OCI-LY1 (cell line): ENCODE measurements around the gene UTF1.

ENCODE experiments used
- H2AFZ ChIP-seq: fragments of 200-600 bp; sonication (generic), shearing (Covaris generic); 2 replicates; pipeline ENCODE4 v1.6.0; 2014; ENCODE audit warnings: antibody characterized with exemption, mild to moderate bottlenecking, low read length
- H3F3A ChIP-seq: fragments of 200-600 bp; sonication (generic), shearing (Covaris generic); 2 replicates; pipeline ENCODE4 v1.6.0; 2014; ENCODE audit warnings: mild to moderate bottlenecking, antibody characterized with exemption, low read length, moderate library complexity; ENCODE audit not compliant: insufficient read depth
- H3K27ac ChIP-seq: fragments of 200-600 bp; sonication (generic); 2 replicates; pipeline ENCODE4 v1.5.1; 2014; ENCODE audit warnings: low read length, mixed run types, mild to moderate bottlenecking, low read depth; ENCODE audit not compliant: poor library complexity, severe bottlenecking
- H3K27me3 ChIP-seq: fragments of 200-600 bp; sonication (generic); 2 replicates; pipeline ENCODE4 v1.6.0; 2014; ENCODE audit warnings: antibody characterized with exemption, mild to moderate bottlenecking, low read length, moderate library complexity; ENCODE audit not compliant: insufficient read depth
- H3K36me3 ChIP-seq: fragments of 200-600 bp; sonication (generic); 2 replicates; pipeline ENCODE4 v1.6.1; 2014; ENCODE audit warnings: mild to moderate bottlenecking, antibody characterized with exemption, low read length, moderate library complexity, mixed read lengths; ENCODE audit not compliant: insufficient read depth
- H3K4me1 ChIP-seq: fragments of 200-600 bp; sonication (generic); 2 replicates; pipeline ENCODE4 v1.5.1; 2014; ENCODE audit warnings: mild to moderate bottlenecking, low read length, moderate library complexity; ENCODE audit not compliant: insufficient read depth, severe bottlenecking
- H3K4me2 ChIP-seq: fragments of 200-600 bp; sonication (generic), shearing (Covaris generic); 2 replicates; pipeline ENCODE4 v1.6.1; 2014; ENCODE audit warnings: low read length
- H3K4me3 ChIP-seq: fragments of 200-600 bp; sonication (generic); 2 replicates; pipeline ENCODE4 v1.5.1; 2014; ENCODE audit warnings: low read length, low read depth, mild to moderate bottlenecking, mixed read lengths; ENCODE audit not compliant: poor library complexity, severe bottlenecking
- H3K79me2 ChIP-seq: fragments of 200-600 bp; shearing (Covaris generic); 2 replicates; pipeline ENCODE4 v1.6.1; 2016; ENCODE audit warnings: mixed run types, low read length, mixed read lengths; ENCODE audit not compliant: insufficient read depth
- H3K9ac ChIP-seq: fragments of 200-600 bp; sonication (generic), shearing (Covaris generic); 2 replicates; pipeline ENCODE4 v1.6.1; 2014; ENCODE audit warnings: mild to moderate bottlenecking, low read length, mixed read lengths
- H3K9me2 ChIP-seq: fragments of 200-600 bp; sonication (generic), shearing (Covaris generic); 2 replicates; pipeline ENCODE4 v1.6.1; 2014; ENCODE audit warnings: low read depth, mild to moderate bottlenecking, low read length, mixed read lengths
- H3K9me3 ChIP-seq: fragments of 200-600 bp; shearing (Covaris generic); 2 replicates; pipeline ENCODE4 v1.6.1; 2014; ENCODE audit warnings: low read length, mixed read lengths
- H4K20me1 ChIP-seq: fragments of 200-600 bp; sonication (generic), shearing (Covaris generic); 2 replicates; pipeline ENCODE4 v1.6.0; 2016; ENCODE audit warnings: mild to moderate bottlenecking, low read length; ENCODE audit not compliant: insufficient read depth
- CTCF ChIP-seq: fragments of 200-600 bp; sonication (generic), shearing (Covaris generic); IDR thresholded peaks from 2 replicates; pipeline ENCODE4 v1.5.1; 2017; ENCODE audit warnings: mild to moderate bottlenecking, antibody characterized with exemption, low read length, moderate library complexity, mixed read lengths
- EZH2 ChIP-seq: fragments of 200-600 bp; sonication (generic), shearing (Covaris generic); IDR thresholded peaks from 2 replicates; pipeline ENCODE4 v1.8.0; 2017; ENCODE audit warnings: borderline replicate concordance, mixed run types, mild to moderate bottlenecking, antibody characterized with exemption, low read length, moderate library complexity, mixed read lengths

Gene UTF1

DNA sequence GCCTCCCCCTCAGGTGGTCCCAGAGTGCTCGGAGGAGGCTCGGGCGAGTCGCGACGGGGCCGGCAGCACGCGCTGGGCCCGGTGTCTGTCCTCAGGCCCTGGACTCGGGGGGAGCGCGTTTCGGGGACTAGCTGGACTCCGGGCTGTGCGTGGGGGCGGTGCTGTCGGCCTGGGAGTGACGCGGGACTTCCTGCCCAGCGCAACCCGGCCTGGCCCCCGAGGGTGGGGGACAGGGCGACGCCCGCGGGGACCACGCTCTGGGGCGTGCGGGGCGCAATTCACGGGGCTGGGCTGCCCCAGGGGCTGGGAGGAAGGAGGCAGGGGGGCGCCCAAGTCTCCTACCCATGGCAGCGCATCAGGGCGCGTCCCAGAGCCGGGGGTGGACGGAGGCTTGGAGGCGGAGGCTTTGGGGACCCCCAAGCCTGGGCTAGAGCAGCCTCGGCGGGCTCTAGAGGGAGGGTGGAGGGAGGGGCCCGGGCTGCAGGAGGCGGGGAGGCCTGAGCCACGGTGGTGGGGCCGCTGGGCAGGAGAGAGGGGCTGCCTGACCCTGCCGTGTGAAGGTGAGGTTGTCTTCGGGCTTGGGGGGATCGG lies 5.3 kb downstream of the UTF1 start:
- Histone ChIP-seq H4K20me1 (no peaks in the 10 kb centered on the region), H3K9me2 (no peaks in the 10 kb centered on the region), H3K9ac (no peak overlapping the region), H3K27me3 (no peaks in the 10 kb centered on the region), H3K27ac (no peak overlapping the region), H3K36me3 (no peaks in the 10 kb centered on the region), H3F3A (no peaks in the 10 kb centered on the region), H2AFZ (no peak overlapping the region), H3K79me2 (no peaks in the 10 kb centered on the region), H3K9me3 (no peaks in the 10 kb centered on the region), H3K4me3 (no peak overlapping the region), H3K4me2 (no peak overlapping the region), H3K4me1 (no peaks in the 10 kb centered on the region)
- TF ChIP-seq EZH2 = no peak
- no peak for TF ChIP-seq CTCF

- H4K20me1 ChIP-seq = no peaks in the 10 kb centered on the region
- H3K9me2 ChIP-seq = no peaks in the 10 kb centered on the region
- H3F3A ChIP-seq = no peaks in the 10 kb centered on the region
- H3K9ac ChIP-seq = no peak overlapping the region
- H3K4me2 ChIP-seq = no peak overlapping the region
- no peaks in the 10 kb centered on the region for H3K79me2 ChIP-seq
- no peak overlapping the region for H3K27ac ChIP-seq
- no peak overlapping the region for H2AFZ ChIP-seq
- no peaks in the 10 kb centered on the region for H3K4me1 ChIP-seq
- no peaks in the 10 kb centered on the region for H3K36me3 ChIP-seq
- H3K27me3 ChIP-seq = no peaks in the 10 kb centered on the region
- TF ChIP-seq EZH2 (no peak), CTCF (no peak)
- no peaks in the 10 kb centered on the region for H3K9me3 ChIP-seq
- H3K4me3 ChIP-seq = no peak overlapping the region
These were observed 5.9 kb downstream of the UTF1 start for GRCh38 chr10:133235932-133236331.

DNA sequence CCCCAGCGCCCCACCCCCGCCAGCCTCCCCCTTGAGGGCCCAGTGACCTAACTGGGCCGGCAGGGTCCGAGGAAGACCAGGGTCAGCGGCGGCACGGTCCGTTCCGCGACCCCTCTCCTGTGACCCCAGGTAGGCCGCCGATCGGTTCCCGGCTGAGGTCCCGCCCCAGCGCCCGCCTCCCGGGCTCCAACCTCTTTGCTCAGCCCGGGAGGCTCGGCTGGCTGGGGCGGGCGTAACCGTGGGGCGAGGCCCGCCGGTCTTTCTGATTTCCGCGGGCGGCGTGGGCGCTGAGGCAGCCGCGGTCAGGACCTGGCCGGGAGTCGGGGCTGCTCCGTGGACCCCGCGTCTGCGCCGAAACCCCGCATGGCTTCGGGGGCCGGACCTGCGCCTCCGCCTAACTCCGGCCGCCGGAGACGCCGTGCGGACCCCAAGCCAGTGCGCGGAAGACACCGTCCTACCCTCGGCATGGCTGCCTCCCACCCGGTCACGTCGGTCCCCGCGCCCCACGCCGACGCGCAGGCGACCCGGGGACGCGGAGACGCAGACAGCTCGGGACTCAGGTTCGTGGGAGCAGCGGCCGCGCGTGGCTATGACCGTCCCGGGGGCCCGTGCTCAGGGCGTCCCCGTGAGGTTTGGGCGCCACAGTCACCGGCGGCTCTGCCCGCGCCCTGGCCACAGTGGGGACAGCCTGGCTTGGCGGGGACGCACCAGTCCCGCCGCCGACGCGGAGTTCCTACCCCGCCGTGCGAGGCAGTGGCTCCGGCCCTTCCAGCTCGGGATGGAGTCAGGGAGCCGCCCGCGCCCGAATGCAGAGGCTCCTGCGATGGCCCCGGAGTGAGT lies 6.6 kb downstream of the UTF1 start:
- Histone ChIP-seq H3K4me3 (no peak overlapping the region), H3K4me2 (no peak overlapping the region), H3K9me3 (no peaks in the 10 kb centered on the region), H3K9me2 (no peaks in the 10 kb centered on the region), H3K9ac (no peak overlapping the region), H3F3A (no peaks in the 10 kb centered on the region), H3K79me2 (no peaks in the 10 kb centered on the region), H3K4me1 (no peaks in the 10 kb centered on the region), H3K36me3 (no peaks in the 10 kb centered on the region), H2AFZ (no peak overlapping the region), H3K27me3 (no peaks in the 10 kb centered on the region), H4K20me1 (no peaks in the 10 kb centered on the region), H3K27ac (no peak overlapping the region)
- TF ChIP-seq EZH2 = no peak
- TF ChIP-seq CTCF = no peak
